ENCODE results near the gene SNX13.

SNX13 gene

GRCh38 chr7:17773289-17773626, 167.0 kb downstream of the SNX13 start:
- H3K4me2 ChIP-seq (ENCODE audit: low read depth, low read length) = peak overlapping the region; percentile 35
- DNase-seq = peak; percentile 53

GRCh38 chr7:17772581-17773288, 167.6 kb downstream of the SNX13 start:
- Histone ChIP-seq H3K79me2 (ENCODE audit: low read length) (no peaks in the 10 kb centered on the region), H4K20me1 (ENCODE audit: insufficient read depth, low read length) (no peaks in the 10 kb centered on the region), H3K4me3 (ENCODE audit: low read length) (no peak overlapping the region), H3K9me3 (replicated peaks; ENCODE audit: insufficient read depth, low read length) (no peaks in the 10 kb centered on the region), H3K36me3 (replicated peaks; ENCODE audit: insufficient read depth, low read length) (no peaks in the 10 kb centered on the region), H3K27me3 (replicated peaks; ENCODE audit: insufficient read depth, low read length) (no peaks in the 10 kb centered on the region), H3K9me2 (replicated peaks; ENCODE audit: insufficient read depth, low read length) (no peaks in the 10 kb centered on the region), H3K4me1 (ENCODE audit: low read length) (peaks cover 19% of the 10 kb centered on the region), H3K9ac (ENCODE audit: low read length) (no peak overlapping the region), H3K27ac (ENCODE audit: low read length) (peak overlapping the region; percentile 27; the same call in 1 of the 2 replicates), H3K4me2 (ENCODE audit: low read depth, low read length) (peak overlapping the region; percentile 35), H3F3A (ENCODE audit: insufficient read depth, low read length) (peaks cover 5% of the 10 kb centered on the region), H2AFZ (ENCODE audit: low read length) (no peak overlapping the region)
- TF ChIP-seq EZH2phosphoT487 (IDR thresholded peaks at IDR 0.05; ENCODE audit: low read length) = no peak
- no peak for TF ChIP-seq CTCF (IDR thresholded peaks at IDR 0.05; ENCODE audit: low read length)
- no peak for TF ChIP-seq EZH2 (optimal IDR thresholded peaks at IDR 0.05; ENCODE audit: low read depth, low read length)
- DNase-seq = peak; percentile 66

More at GRCh38 chr7:17773289-17773626, 167.0 kb downstream of the SNX13 start:
- Histone ChIP-seq H3K36me3 (replicated peaks; ENCODE audit: insufficient read depth, low read length) (no peaks in the 10 kb centered on the region), H3K9ac (ENCODE audit: low read length) (no peak overlapping the region), H3K4me3 (ENCODE audit: low read length) (no peak overlapping the region), H3K9me2 (replicated peaks; ENCODE audit: insufficient read depth, low read length) (no peaks in the 10 kb centered on the region), H4K20me1 (ENCODE audit: insufficient read depth, low read length) (no peaks in the 10 kb centered on the region), H3F3A (ENCODE audit: insufficient read depth, low read length) (peaks cover 5% of the 10 kb centered on the region), H2AFZ (ENCODE audit: low read length) (no peak overlapping the region), H3K27me3 (replicated peaks; ENCODE audit: insufficient read depth, low read length) (no peaks in the 10 kb centered on the region), H3K9me3 (replicated peaks; ENCODE audit: insufficient read depth, low read length) (no peaks in the 10 kb centered on the region), H3K27ac (ENCODE audit: low read length) (peak overlapping the region; percentile 27; the same call in 1 of the 2 replicates), H3K4me1 (ENCODE audit: low read length) (peaks cover 19% of the 10 kb centered on the region), H3K79me2 (ENCODE audit: low read length) (no peaks in the 10 kb centered on the region)
- TF ChIP-seq EZH2phosphoT487 (IDR thresholded peaks at IDR 0.05; ENCODE audit: low read length) = no peak
- TF ChIP-seq CTCF (IDR thresholded peaks at IDR 0.05; ENCODE audit: low read length) = no peak
- no peak for TF ChIP-seq EZH2 (optimal IDR thresholded peaks at IDR 0.05; ENCODE audit: low read depth, low read length)

- Histone ChIP-seq H3K9me2 (replicated peaks; ENCODE audit: insufficient read depth, low read length) (no peaks in the 10 kb centered on the region), H3K4me1 (ENCODE audit: low read length) (peaks cover 19% of the 10 kb centered on the region), H3K4me3 (ENCODE audit: low read length) (no peak overlapping the region), H4K20me1 (ENCODE audit: insufficient read depth, low read length) (no peaks in the 10 kb centered on the region), H3K79me2 (ENCODE audit: low read length) (no peaks in the 10 kb centered on the region), H3K4me2 (ENCODE audit: low read depth, low read length) (no peak overlapping the region), H3F3A (ENCODE audit: insufficient read depth, low read length) (peaks cover 5% of the 10 kb centered on the region), H3K9me3 (replicated peaks; ENCODE audit: insufficient read depth, low read length) (no peaks in the 10 kb centered on the region), H2AFZ (ENCODE audit: low read length) (no peak overlapping the region), H3K27me3 (replicated peaks; ENCODE audit: insufficient read depth, low read length) (no peaks in the 10 kb centered on the region), H3K27ac (ENCODE audit: low read length) (no peak overlapping the region), H3K36me3 (replicated peaks; ENCODE audit: insufficient read depth, low read length) (no peaks in the 10 kb centered on the region), H3K9ac (ENCODE audit: low read length) (no peak overlapping the region)
- DNase-seq = no peak
- TF ChIP-seq EZH2 (optimal IDR thresholded peaks at IDR 0.05; ENCODE audit: low read depth, low read length) = no peak
- no peak for TF ChIP-seq CTCF (IDR thresholded peaks at IDR 0.05; ENCODE audit: low read length)
- no peak for TF ChIP-seq EZH2phosphoT487 (IDR thresholded peaks at IDR 0.05; ENCODE audit: low read length)
Observed at GRCh38 chr7:17771901-17772408, 168.3 kb downstream of the SNX13 start.
